H1 (cell line): ENCODE measurements around the gene FCF1. TPM values are rescaled to one million over a fixed set of nuclear protein-coding genes. Genes with fewer than 3 reads are reported as not detected.

Experiments
- CTCF ChIA-PET: fragments of 300-600 bp; sonication (Branson Sonifier 250); formaldehyde crosslinking; loops from one replicate; lab custom pipeline; 2021; ENCODE audit not compliant: partially characterized antibody; lab: Charles Lee
- POLR2A ChIA-PET: fragments of 300-600 bp; sonication (Branson Sonifier 250); formaldehyde crosslinking; loops from one replicate; lab custom pipeline; 2021; ENCODE audit warnings: inconsistent platforms; ENCODE audit not compliant: partially characterized antibody; lab: Charles Lee
- DNase-seq, 2 experiments: peaks; one replicate each; pipeline versions ENCODE4 v3.0.0 to v3.0.0-alpha.2; 2010 to 2022; ENCODE audit warnings: low spot score in 2 of 2, low read depth in 1 of 2, mixed read lengths in 1 of 2
- FAIRE-seq: peaks from 2 replicates; lab custom pipeline; 2011; peaks lifted over from hg19 to GRCh38; lab: Jason Lieb, UNC
- H2AFZ ChIP-seq: 2 replicates; pipeline ENCODE4 v1.8.1; 2012; ENCODE audit warnings: low read length, inconsistent platforms
- H2AK5ac ChIP-seq: 2 replicates; pipeline ENCODE4 v1.6.1; 2013; ENCODE audit warnings: low read depth, low read length
- H2BK120ac ChIP-seq: replicated peaks from 2 replicates; pipeline ENCODE3; 2013; ENCODE audit warnings: low read depth, low read length, inconsistent platforms
- H2BK12ac ChIP-seq: 2 replicates; pipeline ENCODE4 v1.6.1; 2013; ENCODE audit warnings: low read depth, low read length
- H2BK15ac ChIP-seq: 2 replicates; pipeline ENCODE4 v1.6.1; 2013; ENCODE audit warnings: low read length
- H2BK20ac ChIP-seq: 2 replicates; pipeline ENCODE4 v1.6.1; 2013; ENCODE audit warnings: low read length
- H2BK5ac ChIP-seq: 2 replicates; pipeline ENCODE4 v1.6.1; 2013; ENCODE audit warnings: low read depth, low read length
- H3K14ac ChIP-seq: 2 replicates; pipeline ENCODE4 v1.6.1; 2013; ENCODE audit warnings: inconsistent platforms; ENCODE audit not compliant: insufficient read length
- H3K18ac ChIP-seq: 2 replicates; pipeline ENCODE4 v1.6.1; 2013; ENCODE audit warnings: low read length; ENCODE audit errors: extremely low read depth
- H3K23ac ChIP-seq: 2 replicates; pipeline ENCODE4 v1.6.1; 2013; ENCODE audit warnings: inconsistent platforms; ENCODE audit not compliant: insufficient read length
- H3K23me2 ChIP-seq: 2 replicates; pipeline ENCODE4 v1.6.1; 2013; ENCODE audit warnings: low read depth, low read length
- H3K27ac ChIP-seq: 2 replicates; pipeline ENCODE4 v1.6.1; 2011; ENCODE audit warnings: low read depth, low read length, inconsistent platforms
- H3K27me3 ChIP-seq, 4 experiments: replicated peaks in 1 of 4; 1 replicate in 1 of 4; 2 replicates in 3 of 4; pipeline versions ENCODE4 v1.6.1 to v1.8.1; 2011 to 2013; ENCODE audit warnings: low read length in 3 of 4, mild to moderate bottlenecking in 3 of 4, inconsistent platforms in 2 of 4, mixed read lengths in 2 of 4, moderate library complexity in 1 of 4; ENCODE audit not compliant: control insufficient read depth in 3 of 4, insufficient read depth in 3 of 4; ENCODE audit errors: extremely low read depth in 1 of 4
- H3K36me3 ChIP-seq, 4 experiments: 2 replicates each; pipeline versions ENCODE4 v1.6.1 to v1.8.1; 2011 to 2013; ENCODE audit warnings: mild to moderate bottlenecking in 4 of 4, low read length in 3 of 4, moderate library complexity in 2 of 4, control low read depth in 1 of 4, inconsistent platforms in 1 of 4; ENCODE audit not compliant: insufficient read depth in 4 of 4, control insufficient read depth in 2 of 4
- H3K4ac ChIP-seq: replicated peaks from 2 replicates; pipeline ENCODE3; 2013; ENCODE audit warnings: low read length, low read depth, mixed read lengths, inconsistent platforms; ENCODE audit not compliant: insufficient read length
- H3K4me1 ChIP-seq, 4 experiments: replicated peaks in 1 of 4; 1 replicate in 1 of 4; 2 replicates in 3 of 4; pipeline versions ENCODE4 v1.6.1 to v1.8.1; 2011 to 2013; ENCODE audit warnings: low read length in 3 of 4, inconsistent platforms in 2 of 4, mixed read lengths in 1 of 4; ENCODE audit not compliant: insufficient read depth in 4 of 4, control insufficient read depth in 3 of 4
- H3K4me2 ChIP-seq, 2 experiments: 2 replicates each; pipeline versions ENCODE4 v1.6.1 to v1.8.1; 2011 to 2013; ENCODE audit warnings: low read depth in 2 of 2, low read length in 2 of 2, control low read depth in 1 of 2, inconsistent platforms in 1 of 2, mild to moderate bottlenecking in 1 of 2; ENCODE audit not compliant: insufficient read depth in 1 of 2
- H3K4me3 ChIP-seq, 4 experiments: fragments of 200-600, 300-600 bp in 1 of 4; sonication (generic), shearing (Covaris generic), sonication (Bioruptor Twin) in 1 of 4; 2 replicates each; pipeline versions ENCODE4 v1.5.1 to v1.8.1; 2011 to 2016; ENCODE audit warnings: low read length in 4 of 4, low read depth in 3 of 4, control low read depth in 2 of 4, inconsistent platforms in 2 of 4, mild to moderate bottlenecking in 2 of 4, mixed read lengths in 1 of 4, moderate library complexity in 1 of 4; ENCODE audit not compliant: insufficient read depth in 2 of 4; ENCODE audit errors: extremely low read depth in 1 of 4
- H3K56ac ChIP-seq: replicated peaks from 2 replicates; pipeline ENCODE3; 2013; ENCODE audit warnings: low read depth, mild to moderate bottlenecking, mixed read lengths, low read length, inconsistent platforms; ENCODE audit not compliant: insufficient read length
- H3K79me1 ChIP-seq: 2 replicates; pipeline ENCODE4 v1.6.1; 2013; ENCODE audit warnings: low read depth, low read length, control low read depth
- H3K79me2 ChIP-seq, 2 experiments: 2 replicates each; pipeline versions ENCODE4 v1.6.1 to v1.8.1; 2012 to 2013; ENCODE audit warnings: low read length in 2 of 2, mild to moderate bottlenecking in 2 of 2, inconsistent platforms in 1 of 2; ENCODE audit not compliant: insufficient read depth in 2 of 2, control insufficient read depth in 1 of 2
- H3K9ac ChIP-seq, 4 experiments: replicated peaks in 1 of 4; 1 replicate in 1 of 4; 2 replicates in 3 of 4; pipeline versions ENCODE4 v1.6.1 to v1.8.1; 2011 to 2013; ENCODE audit warnings: low read depth in 3 of 4, low read length in 3 of 4, control low read depth in 2 of 4, mild to moderate bottlenecking in 2 of 4, moderate library complexity in 2 of 4, inconsistent platforms in 1 of 4; ENCODE audit errors: extremely low read depth in 1 of 4
- H3K9me3 ChIP-seq, 2 experiments: 2 replicates each; pipeline versions ENCODE4 v1.6.1 to v1.8.1; 2012 to 2013; ENCODE audit warnings: mild to moderate bottlenecking in 2 of 2, moderate library complexity in 2 of 2, control low read depth in 1 of 2, inconsistent platforms in 1 of 2, low read depth in 1 of 2, low read length in 1 of 2, mixed read lengths in 1 of 2; ENCODE audit not compliant: insufficient read depth in 2 of 2
- H4K20me1 ChIP-seq, 2 experiments: replicated peaks in 1 of 2; 2 replicates each; pipeline versions ENCODE3 to v1.8.1; 2011 to 2013; ENCODE audit warnings: inconsistent platforms in 2 of 2, low read length in 2 of 2, mild to moderate bottlenecking in 1 of 2; ENCODE audit not compliant: insufficient read depth in 2 of 2, control insufficient read depth in 1 of 2
- H4K5ac ChIP-seq: 2 replicates; pipeline ENCODE4 v1.6.1; 2013; ENCODE audit warnings: low read length, low read depth, mixed read lengths, inconsistent platforms; ENCODE audit not compliant: insufficient read length
- H4K8ac ChIP-seq: 2 replicates; pipeline ENCODE4 v1.8.0; 2013; ENCODE audit warnings: mild to moderate bottlenecking, moderate library complexity, low read length, inconsistent platforms; ENCODE audit not compliant: insufficient read depth; ENCODE audit errors: extremely low read depth
- H4K91ac ChIP-seq: replicated peaks from 2 replicates; pipeline ENCODE3; 2013; ENCODE audit warnings: low read length, mixed read lengths, inconsistent platforms; ENCODE audit not compliant: insufficient read length
- BCL11A ChIP-seq, 2 experiments: IDR thresholded peaks; one replicate each; pipeline ENCODE4 v1.6.1; 2011; ENCODE audit warnings: low read depth in 2 of 2, low read length in 2 of 2, mild to moderate bottlenecking in 2 of 2
- BRCA1 ChIP-seq: IDR thresholded peaks from 2 replicates; pipeline ENCODE4 v1.6.1; 2012; ENCODE audit warnings: low read depth, low read length, improper control_type of control experiment
- E2F6 ChIP-seq: IDR thresholded peaks from 2 replicates; pipeline ENCODE4 v1.6.1; 2012; ENCODE audit warnings: inconsistent platforms
- EZH2 ChIP-seq: fragments of 200-600 bp; sonication (generic); IDR thresholded peaks from 2 replicates; pipeline ENCODE4 v1.7.1; 2012; ENCODE audit warnings: low read depth, mild to moderate bottlenecking, moderate library complexity, low read length, inconsistent platforms; ENCODE audit not compliant: severe bottlenecking
- FOSL1 ChIP-seq: IDR thresholded peaks from 2 replicates; pipeline ENCODE4 v1.6.1; 2011; ENCODE audit warnings: mild to moderate bottlenecking, low read depth, low read length, moderate library complexity; ENCODE audit not compliant: insufficient read depth
- HDAC2 ChIP-seq, 2 experiments: fragments of 300-600 bp in 1 of 2; sonication (generic) in 1 of 2; IDR thresholded peaks; 2 replicates each; pipeline ENCODE4 v1.6.1; 2011 to 2012; ENCODE audit warnings: low read depth in 2 of 2, low read length in 2 of 2, mild to moderate bottlenecking in 2 of 2, moderate library complexity in 2 of 2, borderline replicate concordance in 1 of 2, inconsistent platforms in 1 of 2
- HDAC6 ChIP-seq: IDR thresholded peaks from one replicate; pipeline ENCODE4 v1.7.1; 2012; ENCODE audit warnings: low read depth, mild to moderate bottlenecking, inconsistent platforms, low read length, moderate library complexity
- MAFK ChIP-seq: IDR thresholded peaks from 2 replicates; pipeline ENCODE4 v1.6.1; 2012; ENCODE audit warnings: low read depth, mild to moderate bottlenecking, improper control_type of control experiment, low read length
- NRF1 ChIP-seq: IDR thresholded peaks from 2 replicates; pipeline ENCODE4 v1.6.1; 2011; ENCODE audit warnings: mild to moderate bottlenecking, low read depth, low read length, improper control_type of control experiment
- RFX5 ChIP-seq: IDR thresholded peaks from 2 replicates; pipeline ENCODE4 v1.6.1; 2011; ENCODE audit warnings: low read depth, low read length, improper control_type of control experiment, borderline replicate concordance
- SAP30 ChIP-seq: fragments of 300-600 bp; sonication (generic); IDR thresholded peaks from 2 replicates; pipeline ENCODE4 v1.7.1; 2012; ENCODE audit warnings: low read length, moderate library complexity, mild to moderate bottlenecking, inconsistent platforms; ENCODE audit not compliant: insufficient read depth, insufficient replicate concordance
- SIX5 ChIP-seq: IDR thresholded peaks from 2 replicates; pipeline ENCODE4 v1.6.1; 2011; ENCODE audit warnings: mild to moderate bottlenecking, low read depth, low read length
- SP4 ChIP-seq: IDR thresholded peaks from 2 replicates; pipeline ENCODE4 v1.6.1; 2012; ENCODE audit warnings: low read length, inconsistent platforms
- TCF12 ChIP-seq: IDR thresholded peaks from 2 replicates; pipeline ENCODE4 v1.6.1; 2011; ENCODE audit warnings: low read depth, mild to moderate bottlenecking, low read length
- WGBS, 2 experiments: shearing (Covaris generic) in 1 of 2; methylation state at CpG; one replicate each; pipeline versions ENCODE4 v1.1.6 to v1.1.7; 2013 to 2015; ENCODE audit warnings: low lambda C conversion rate in 2 of 2, mixed read lengths in 2 of 2, inconsistent platforms in 1 of 2, low coverage in 1 of 2, missing lambda C conversion rate in 1 of 2; ENCODE audit not compliant: insufficient replicate concordance in 2 of 2, insufficient coverage in 1 of 2, insufficient read length in 1 of 2; ENCODE audit errors: extremely low coverage in 1 of 2, missing lambda C conversion rate in 1 of 2; 5-methylcytosine and 5-hydroxymethylcytosine counted together
- polyA plus RNA-seq, 7 experiments: library from polyadenylated mRNA; depleted of rRNA in 3 of 7; stranded (reverse) in 5 of 7; unstranded in 2 of 7; fragments of >200 nt in 5 of 7; fragments of 200-250 nt in 2 of 7; gene quantifications; 1 replicate in 5 of 7; 2 replicates in 1 of 7; 4 replicates in 1 of 7; pipeline versions ENCODE4 v1.2.1 to v1.2.3, GENCODE V29; 2011 to 2013; ENCODE audit warnings: missing spikeins in 2 of 7, mixed read lengths in 2 of 7
- total RNA-seq: library from RNA; stranded (reverse); fragmentation: NEBNext Ultra II Directional; extraction: Animal tissue kit (Norgen Biotek cat#: 25700); gene quantifications from 2 replicates; pipeline ENCODE4 v1.2.1, GENCODE V29; 2021

The FCF1 gene
- total and polyA plus RNA-seq, 2 of the 8 experiments (the other 6 are each of a cell fraction or from before 2014, with no cell fraction given) = 48.1 to 84.3 TPM

- H3K4ac ChIP-seq = no peak overlapping the region
- H4K5ac ChIP-seq = no peak overlapping the region
- no peak overlapping the region for H3K56ac ChIP-seq
- H3K27ac ChIP-seq = no peak overlapping the region
- no peak overlapping the region for H3K4me3 ChIP-seq
- no peak overlapping the region for H3K23ac ChIP-seq
- CTCF ChIA-PET = no interaction called here
- no peaks in the 10 kb centered on the region for H3K79me2 ChIP-seq
- WGBS, 2 experiments = 91% methylated on average over 10 of the region's 10 CpGs; no CpG with 5 or more reads in 1 of the 2 experiments
- no peak overlapping the region for H3K4me2 ChIP-seq
- H3K4me1 ChIP-seq = no peaks in the 10 kb centered on the region
- no peaks in the 10 kb centered on the region for H3K9me3 ChIP-seq
- no peak overlapping the region for H2AFZ ChIP-seq
- no peak overlapping the region for H4K8ac ChIP-seq
- no peak overlapping the region for H2BK12ac ChIP-seq
- H2BK5ac ChIP-seq = no peak overlapping the region
- H2AK5ac ChIP-seq = no peak overlapping the region
- H4K91ac ChIP-seq = no peak overlapping the region
- no peaks in the 10 kb centered on the region for H4K20me1 ChIP-seq
- no peak overlapping the region for H3K9ac ChIP-seq
- DNase-seq = no peak
- H3K79me1 ChIP-seq = no peaks in the 10 kb centered on the region
- peaks cover 16 to 62% (median 38%) of the 10 kb centered on the region in 4 experiments for H3K36me3 ChIP-seq
- H3K18ac ChIP-seq = no peak overlapping the region
- H2BK15ac ChIP-seq = no peak overlapping the region
- H3K23me2 ChIP-seq = no peaks in the 10 kb centered on the region
- POLR2A ChIA-PET = interaction anchor here (1.1 kb wide), 1 partner anchor 55 kb away, joined by 3 read pairs; no protein-coding TSS in a partner anchor
- TF ChIP-seq TCF12 (no peak), FOSL1 (no peak), BRCA1 (no peak), HDAC6 (no peak), SAP30 (no peak), E2F6 (no peak), EZH2 (no peak), SIX5 (no peak), SP4 (no peak), MAFK (no peak), BCL11A (IDR thresholded peaks at IDR 0.05; ENCODE audit: low read depth in 2 of 2, low read length in 2 of 2) (no peak), NRF1 (no peak), HDAC2 (IDR thresholded peaks at IDR 0.05; ENCODE audit: borderline replicate concordance in 1 of 2, low read depth in 2 of 2, low read length in 2 of 2) (no peak), RFX5 (no peak)
- TF ChIP-seq, all 59 proteins: peak for 0
- Histone ChIP-seq H2BK20ac (no peak overlapping the region), H3K27me3 (no peaks in the 10 kb centered on the region), H3K14ac (no peak overlapping the region), H2BK120ac (no peak overlapping the region)
- no peak for FAIRE-seq
Measured at GRCh38 chr14:74669846-74670245, 43.1 kb upstream of the FCF1 start.
